Stimulated activated CD8-positive, alpha-beta memory T cell treated with anti-CD3 and anti-CD28 coated beads, Interleukin-15, amount 100 ng/mL, for 1 hour (primary cell): ENCODE data around the gene ADCY1.

Experiments used
- DNase-seq: peaks from one replicate; pipeline ENCODE4 v3.0.0-alpha.2; 2020; ENCODE audit warnings: low read depth

The ADCY1 gene

GRCh38 chr7:45578022-45578421, 3.9 kb downstream of the ADCY1 start:
- DNase-seq: no peak

DNA sequence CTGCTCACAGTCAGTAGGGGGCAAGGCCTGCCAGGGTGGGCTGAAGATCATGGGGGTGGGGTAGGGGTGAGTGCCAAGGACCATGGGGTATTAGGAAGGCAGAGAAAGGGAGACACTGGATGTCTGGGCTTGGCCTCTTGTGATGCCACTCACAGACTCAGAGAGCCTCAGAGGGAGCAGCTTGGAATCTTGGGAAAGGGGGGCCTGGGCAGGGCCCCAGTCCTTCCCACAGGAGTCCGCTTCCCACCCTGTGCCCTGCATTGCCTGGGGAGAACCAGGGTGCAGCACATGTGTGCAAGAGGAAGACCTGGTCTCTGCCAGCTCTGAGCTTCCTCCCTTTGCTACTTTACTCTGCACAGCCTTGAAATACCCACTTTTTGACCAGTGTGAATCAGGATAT, 4.3 kb downstream of the ADCY1 start:
- no peak for DNase-seq

DNA sequence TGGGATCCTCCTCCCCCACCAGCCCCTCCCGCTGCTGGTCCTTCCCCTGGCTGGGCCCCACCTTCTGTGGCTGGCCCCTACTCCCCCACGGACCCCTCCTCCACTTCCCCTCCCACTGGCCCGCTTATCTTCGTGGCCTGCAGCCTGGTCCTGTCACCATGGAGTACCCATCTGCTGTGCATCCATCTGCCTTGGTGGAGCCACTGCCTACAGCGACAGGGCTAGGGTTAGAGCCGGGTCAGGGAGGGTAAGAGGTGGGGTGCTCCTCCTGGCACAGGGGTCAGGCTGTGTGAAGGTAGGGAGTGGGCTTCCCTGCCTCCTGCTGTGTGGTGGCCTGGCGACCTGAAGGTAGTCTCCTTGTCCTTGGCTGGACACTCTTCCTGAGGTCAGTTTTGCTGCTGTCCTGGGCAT, 5.2 kb downstream of the ADCY1 start:
- DNase-seq: no peak

DNA sequence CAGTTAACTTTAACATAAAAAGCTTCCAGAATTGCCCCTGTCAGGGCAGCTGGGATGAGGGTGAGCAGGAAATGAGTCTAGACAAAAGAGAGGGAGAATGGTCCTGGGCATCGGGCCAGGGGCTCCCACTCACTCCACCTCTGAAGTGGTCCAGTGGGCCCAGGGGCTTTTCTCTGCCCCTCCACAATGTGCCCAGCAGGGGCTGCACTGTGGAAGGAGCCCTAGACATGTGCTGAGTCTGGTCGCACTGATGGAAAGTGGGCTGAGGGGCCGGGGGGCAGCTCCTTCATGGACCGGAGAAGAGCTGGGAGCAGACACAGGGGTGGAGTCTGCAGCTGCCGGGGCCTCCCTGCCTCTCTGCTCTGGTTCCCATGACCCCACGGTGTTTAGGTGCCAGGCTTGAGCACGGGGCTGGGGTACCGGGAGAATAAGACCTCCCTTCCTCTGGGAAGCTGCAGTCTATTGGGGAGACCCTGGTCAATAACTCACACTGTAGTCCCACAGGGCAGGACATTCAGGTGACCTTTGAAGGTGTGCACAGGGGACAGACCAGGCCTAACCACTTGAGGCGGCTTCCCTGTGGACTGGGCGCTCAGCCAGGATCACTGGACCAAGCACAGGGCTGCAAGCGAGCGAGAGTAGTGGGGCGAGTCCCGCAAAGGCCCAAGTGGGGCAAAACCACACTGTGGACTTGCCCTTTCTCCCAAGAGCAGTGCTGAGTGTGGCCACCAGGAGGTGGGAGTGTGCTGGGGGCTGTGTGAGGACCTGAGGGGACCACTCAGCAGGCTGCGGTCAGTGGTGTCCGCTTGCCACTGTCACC, 6.1 kb downstream of the ADCY1 start:
- no peak for DNase-seq

GRCh38 chr7:45581271-45581780, 7.2 kb downstream of the ADCY1 start:
- no peak for DNase-seq

GRCh38 chr7:45582136-45582749, 8.1 kb downstream of the ADCY1 start:
- DNase-seq: no peak

DNA sequence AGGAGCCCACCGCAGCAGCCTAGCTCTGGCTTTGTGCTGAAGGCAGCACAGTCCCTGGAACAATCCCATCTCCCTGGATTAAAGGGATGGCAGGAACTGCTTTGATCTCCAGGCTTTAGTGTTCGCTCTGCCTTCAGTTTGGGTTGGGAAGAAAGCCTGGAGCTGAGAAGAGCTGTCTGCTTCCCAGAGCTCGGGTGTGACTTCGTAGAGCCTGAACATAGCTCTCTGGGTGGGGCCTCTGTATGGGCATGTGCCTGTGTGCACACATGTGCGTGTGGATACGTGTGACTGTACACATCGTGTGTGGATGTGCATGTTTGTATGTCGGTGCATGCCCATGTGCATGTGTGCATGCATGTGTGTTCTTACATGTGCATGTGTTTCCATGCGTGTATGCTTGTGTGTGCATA, 8.7 kb downstream of the ADCY1 start:
- DNase-seq: no peak

DNA sequence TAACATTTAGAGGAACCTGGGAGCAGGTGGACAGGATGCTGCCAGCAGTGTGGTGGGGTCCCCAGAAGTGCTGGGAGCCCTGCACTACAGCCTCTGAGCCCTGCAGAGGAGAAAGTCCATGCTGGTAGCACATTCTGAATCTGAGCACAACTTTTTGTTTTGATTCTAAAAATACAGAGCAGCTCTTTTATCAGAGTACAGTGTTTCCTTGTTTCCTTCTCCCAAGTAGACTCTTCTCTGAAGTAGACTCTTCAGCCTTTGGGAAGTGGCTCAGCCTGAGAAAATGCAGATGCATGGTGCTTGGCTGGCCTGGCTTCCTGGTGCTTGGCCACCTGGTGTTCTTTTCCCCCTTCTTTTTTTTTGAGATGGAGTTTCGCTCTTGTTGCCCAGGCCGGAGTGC, 9.1 kb downstream of the ADCY1 start:
- no peak for DNase-seq

DNA sequence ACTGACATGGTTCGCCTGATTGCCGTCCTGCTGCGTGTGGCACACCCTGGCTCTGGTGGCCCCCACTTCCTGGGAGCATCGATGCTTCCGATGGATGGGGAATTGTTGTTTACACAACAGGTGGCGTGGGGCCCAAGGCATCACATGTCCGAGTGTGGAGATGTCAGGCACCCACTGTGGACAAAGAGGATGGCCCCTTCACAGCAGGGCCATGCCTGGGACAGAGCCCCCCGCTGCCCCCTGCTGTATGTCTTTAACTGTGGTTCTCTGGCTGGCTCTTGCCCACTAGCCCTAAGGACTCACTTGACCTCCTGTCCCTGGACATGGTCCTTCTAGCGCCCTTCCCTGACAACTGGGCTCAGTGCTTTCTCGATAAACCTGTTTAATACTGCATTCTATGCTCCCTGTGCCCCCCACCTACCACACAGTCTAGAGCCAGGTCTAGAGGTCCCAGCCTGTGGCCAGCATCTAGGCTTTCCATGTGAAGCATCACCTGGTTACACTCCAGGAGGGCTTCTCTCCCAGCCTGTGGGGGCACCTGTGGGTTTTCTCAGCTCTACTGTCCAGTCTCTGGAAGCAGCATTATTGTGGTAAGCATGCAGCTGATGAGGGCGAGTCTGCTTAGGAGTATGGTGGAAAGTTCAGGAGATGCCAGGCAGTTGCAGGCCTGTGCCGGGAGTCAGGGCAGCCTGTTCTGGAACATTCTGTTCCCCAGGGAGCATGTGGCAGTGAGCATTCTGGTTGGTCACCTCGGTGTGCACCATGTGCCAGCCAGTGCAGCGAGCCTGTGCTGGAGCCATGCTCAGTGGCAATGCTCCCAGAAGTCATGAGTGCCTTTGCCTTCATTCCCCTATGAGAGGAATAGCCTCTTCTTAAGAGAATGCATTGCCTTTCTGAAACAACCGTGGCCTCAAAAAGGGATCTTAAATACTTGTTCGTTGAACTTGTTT, 10.4 kb downstream of the ADCY1 start:
- DNase-seq: no peak

- no peak for DNase-seq
Observed at GRCh38 chr7:45585628-45586027, 11.5 kb downstream of the ADCY1 start.

- DNase-seq: no peak
Observed at GRCh38 chr7:45586542-45587520, 12.7 kb downstream of the ADCY1 start.

DNA sequence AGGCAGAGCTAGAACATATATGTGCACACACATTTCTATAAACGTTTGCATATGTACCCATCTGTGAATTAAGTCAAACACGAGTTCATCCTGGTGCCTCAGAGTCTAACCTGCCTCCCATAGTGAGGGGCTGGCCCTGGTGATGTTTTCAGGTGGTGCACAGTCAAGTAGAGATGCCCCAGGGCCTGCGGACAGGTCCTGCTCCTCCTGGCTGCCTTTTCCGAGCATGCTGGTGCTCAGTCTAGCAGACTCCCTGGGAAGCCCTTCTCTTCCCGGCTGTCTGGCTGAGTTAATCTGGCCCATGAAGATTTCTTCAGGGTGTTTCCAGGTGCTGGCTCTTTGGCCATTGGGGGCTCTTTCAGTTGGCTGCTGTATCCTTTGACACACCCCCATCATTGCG, 14.3 kb downstream of the ADCY1 start:
- no peak for DNase-seq

- DNase-seq: no peak
Observed at GRCh38 chr7:45589061-45589460, 14.9 kb downstream of the ADCY1 start.

- DNase-seq: no peak
Observed at GRCh38 chr7:45589915-45590678, 15.9 kb downstream of the ADCY1 start.

GRCh38 chr7:45590679-45591057, 16.5 kb downstream of the ADCY1 start:
- no peak for DNase-seq

DNA sequence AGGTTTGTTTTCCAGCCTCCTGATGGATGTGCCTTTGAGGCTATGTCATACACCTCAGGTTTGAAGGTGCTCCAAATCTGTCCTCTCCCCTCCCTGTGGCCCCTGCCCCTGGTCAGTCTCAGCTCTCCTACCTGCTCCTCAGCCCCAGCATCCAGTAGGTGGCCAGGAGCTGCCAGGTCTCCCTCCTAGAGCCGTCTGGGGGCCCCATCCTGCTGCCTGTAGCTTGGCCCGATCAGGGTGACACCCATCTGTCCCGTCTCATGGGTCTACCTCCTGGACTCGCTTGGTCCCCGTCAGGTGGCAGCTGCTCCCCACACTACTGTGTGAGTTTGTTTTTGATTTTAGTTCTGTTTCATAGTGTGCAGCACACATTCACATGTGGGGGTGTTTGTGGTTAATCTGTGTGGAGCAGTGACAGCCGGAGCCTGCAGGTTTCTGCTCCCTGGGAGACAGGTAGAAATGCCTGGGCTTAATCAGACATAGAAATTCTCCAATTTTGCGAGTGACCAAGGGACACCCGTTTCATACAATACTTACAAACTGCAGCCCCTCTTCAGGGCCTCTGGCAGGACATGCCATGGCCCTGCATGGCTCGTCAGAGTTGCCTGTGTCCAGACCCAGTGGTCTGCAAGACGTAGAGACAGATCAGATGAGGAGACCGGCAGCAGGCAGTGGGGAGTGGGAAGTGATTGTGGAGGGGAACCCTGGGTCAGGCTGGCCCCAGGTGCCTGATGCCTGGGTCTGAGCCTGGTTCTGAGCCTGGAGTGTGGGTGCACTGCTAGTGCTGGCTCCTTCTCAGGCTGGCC, 17.1 kb downstream of the ADCY1 start:
- DNase-seq: no peak

DNA sequence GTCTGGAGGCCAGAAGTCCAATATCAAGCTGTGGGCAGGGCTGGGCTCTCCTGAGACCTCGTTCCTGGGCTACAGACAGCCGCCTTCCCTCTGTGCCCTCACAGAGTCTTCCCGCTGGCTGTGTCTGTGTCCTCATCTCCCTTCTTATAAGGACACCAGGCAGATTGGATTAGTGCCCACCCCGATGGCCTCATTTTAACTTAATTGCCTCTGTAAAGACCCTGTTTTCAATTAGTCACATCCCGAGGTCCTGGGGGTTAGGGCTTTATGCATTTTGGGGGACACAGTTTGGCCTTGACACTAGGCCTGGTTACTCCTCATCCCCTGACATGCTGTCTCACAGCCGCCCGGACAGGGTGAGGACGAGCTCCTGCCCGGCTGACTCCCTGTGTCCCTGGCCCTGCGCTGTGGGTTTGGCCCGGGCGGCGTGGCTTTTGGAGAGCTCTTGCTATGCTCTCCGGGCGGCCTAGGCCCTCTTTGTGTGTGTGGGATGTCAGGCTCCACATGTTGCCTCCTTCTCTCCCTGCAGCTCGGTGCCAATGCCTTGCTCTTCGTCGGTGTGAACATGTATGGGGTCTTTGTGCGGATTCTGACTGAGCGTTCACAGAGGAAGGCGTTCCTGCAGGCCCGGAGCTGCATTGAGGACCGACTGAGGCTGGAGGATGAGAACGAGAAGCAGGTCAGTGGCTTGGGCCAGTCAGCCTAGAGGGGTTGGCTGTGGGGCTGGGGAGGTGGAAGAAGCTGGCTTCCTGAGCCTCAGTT, 18.2 kb downstream of the ADCY1 start:
- DNase-seq: no peak

DNA sequence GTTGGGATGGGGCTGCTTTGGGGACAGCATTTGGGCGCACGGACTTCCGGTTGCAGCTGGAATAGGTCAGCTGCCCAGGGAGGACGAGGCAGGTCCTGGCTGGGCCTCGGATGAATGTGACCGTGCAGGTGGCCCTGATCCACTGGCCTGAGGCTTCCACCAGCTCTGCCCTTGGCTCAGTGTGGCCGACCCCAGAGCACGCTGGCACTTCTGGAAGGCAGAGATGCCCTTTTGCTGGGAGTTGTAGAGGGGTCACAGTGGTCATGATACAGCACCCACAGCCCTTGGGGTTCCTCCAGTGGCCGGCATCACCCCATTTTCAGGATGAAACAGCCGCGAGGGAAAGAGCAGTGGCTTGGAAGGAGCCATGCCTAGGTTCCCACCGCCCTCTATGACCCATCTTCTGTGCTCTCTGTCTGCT, 19.0 kb downstream of the ADCY1 start:
- no peak for DNase-seq

DNA sequence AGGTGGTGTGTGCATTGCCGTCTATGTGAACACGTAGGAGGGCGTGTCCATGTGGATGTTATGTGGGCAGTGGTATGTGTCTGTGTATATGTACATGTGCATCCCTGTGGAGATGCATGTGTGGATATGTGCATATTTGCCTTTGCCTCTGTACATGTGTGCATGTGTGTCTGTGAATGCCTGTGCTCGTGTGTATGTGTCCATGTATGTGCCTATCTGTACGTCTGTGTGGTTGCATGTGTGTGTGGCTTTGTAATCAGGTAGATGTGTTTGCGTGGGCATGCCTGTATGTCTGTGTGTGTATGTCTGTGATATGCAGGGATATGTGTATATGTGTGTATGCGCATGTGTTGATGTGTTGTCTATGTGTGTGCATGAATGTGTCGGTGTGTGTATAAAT, 19.7 kb downstream of the ADCY1 start:
- no peak for DNase-seq
